GM21619 (cell line): ENCODE results near the gene MAN2C1.
A peak's percentile ranks its signal among the peaks of the same experiment; 100 is the strongest.
"Not testable (repeated sequence)": the region's sequence is repeated elsewhere in the genome, so short reads cannot be mapped to it uniquely, and the experiment has no call there.

Source experiments
- ATAC-seq: cut with Tn5 transposase; IDR thresholded peaks from one replicate; pipeline ENCODE4 v1.9.1; 2021; ENCODE audit not compliant: unreplicated experiment

Gene MAN2C1

DNA sequence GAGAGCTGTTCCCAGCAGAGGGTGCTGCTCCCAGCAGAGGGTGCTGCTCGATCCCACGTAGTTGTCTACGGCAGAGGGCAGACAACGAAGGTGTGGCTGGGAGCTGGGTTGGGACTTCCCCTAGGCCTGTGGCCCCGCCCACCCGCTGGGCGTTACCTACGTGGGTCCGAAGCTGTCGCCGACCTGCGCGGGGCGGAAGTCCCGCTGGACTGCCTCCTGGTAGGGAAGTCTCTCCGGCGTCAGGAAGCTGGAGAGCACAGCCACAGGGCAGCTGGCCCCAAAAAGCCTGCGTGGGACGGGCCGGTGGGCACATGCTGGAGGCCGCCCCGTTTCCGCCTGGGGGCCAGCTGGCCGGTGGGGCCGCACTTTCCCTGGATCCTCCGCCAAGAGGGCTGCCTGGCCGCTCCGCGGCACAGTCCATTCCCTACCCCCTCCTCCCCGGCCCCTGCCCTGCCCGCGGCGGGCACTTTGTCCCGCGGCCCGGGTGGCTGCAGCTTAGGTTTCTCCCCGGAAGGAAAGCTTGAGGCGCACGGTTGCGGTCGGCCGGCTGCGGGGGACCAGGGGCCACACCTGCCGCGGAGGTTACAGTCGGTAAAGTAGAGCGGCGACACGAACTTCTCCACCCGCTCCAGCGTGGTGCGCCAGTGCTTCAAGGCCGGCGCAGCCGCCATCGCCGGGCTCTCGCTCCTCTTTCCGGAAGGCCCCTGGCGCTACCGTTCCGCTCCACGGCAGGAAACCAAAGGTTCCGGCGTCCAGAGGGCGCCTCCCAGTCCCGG lies at the start of gene MAN2C1:
Gene MAN2C1 (minus strand): TSS at position 695 of the 776 bp plus-strand sequence. CDS start 24 bp downstream, at position 671.
- ATAC-seq = peak; percentile 81

DNA sequence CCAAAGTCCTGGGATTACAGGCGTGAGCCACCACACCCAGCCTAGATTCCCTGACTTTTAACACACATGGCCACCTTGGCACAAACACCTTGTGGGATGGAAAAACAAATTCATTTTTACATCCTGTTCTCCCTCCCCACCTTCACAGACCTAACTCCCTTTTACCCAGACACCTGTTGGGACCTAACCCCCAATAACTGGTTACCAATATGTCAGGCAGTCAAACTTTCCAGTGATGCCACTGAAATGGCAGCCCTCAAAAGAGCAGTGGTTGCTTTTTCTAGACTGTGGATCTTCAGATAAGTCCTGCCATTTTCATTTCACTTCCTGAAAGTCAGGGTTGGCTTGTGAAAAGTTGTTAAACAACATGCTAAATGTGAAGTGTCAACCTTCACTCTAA lies 48.2 kb upstream of the MAN2C1 start:
- ATAC-seq = no peak

DNA sequence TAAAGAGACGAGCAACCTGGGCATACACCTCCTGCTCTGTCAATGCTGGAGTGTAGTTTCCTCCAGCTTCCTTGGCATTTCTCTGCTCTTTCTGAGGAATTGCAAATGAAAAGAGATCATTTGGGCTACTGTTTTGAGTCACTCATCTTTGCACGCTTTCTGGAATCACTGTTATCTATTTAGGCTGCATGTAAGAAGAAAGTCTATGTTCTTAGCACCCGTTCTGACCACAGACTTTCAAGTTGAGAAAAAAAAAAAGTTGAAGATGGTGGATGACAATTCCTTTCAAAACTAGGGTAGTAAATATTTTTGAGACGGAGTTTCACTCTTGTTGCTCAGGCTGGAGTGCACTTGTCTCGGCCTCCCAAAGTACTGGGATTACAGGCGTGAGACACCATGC lies 41.8 kb upstream of the MAN2C1 start:
- no peak for ATAC-seq

DNA sequence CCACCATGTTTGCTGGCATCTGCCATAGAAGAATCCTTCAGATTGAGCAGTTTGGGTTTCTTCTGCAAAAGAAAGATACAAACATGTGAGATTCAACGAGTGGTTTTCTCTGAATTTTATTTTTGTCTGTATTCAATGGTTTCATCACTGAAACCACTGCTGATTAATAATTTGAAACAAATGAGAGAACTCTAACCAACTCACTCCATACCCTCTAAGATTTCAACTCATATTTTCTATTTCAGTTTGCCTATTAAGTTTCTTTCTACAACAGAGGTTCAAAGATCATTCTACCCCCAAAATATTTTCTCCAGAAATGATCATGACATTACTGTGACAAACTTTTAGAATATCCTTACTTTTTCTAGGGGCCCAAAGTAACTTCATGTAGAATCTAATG lies 38.7 kb upstream of the MAN2C1 start:
- no peak for ATAC-seq

DNA sequence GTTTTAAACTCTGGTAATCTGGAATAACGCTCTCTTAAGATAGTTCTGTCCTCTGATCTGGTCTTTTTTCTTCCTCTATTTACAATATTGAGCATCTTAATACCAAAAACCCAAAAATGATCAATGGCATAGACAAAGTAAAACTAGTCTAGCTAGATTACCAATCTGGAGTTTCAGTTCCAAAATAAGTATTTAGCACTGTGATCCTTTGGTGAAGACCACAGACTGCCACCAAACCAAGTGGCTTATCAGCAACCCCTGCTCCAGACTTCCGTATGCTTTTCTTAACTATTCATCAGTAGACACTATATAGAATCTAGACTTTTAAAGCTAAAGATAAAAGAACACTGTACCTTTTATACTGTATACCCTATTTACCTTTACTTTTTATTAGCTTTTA lies 35.5 kb upstream of the MAN2C1 start:
- ATAC-seq = no peak

DNA sequence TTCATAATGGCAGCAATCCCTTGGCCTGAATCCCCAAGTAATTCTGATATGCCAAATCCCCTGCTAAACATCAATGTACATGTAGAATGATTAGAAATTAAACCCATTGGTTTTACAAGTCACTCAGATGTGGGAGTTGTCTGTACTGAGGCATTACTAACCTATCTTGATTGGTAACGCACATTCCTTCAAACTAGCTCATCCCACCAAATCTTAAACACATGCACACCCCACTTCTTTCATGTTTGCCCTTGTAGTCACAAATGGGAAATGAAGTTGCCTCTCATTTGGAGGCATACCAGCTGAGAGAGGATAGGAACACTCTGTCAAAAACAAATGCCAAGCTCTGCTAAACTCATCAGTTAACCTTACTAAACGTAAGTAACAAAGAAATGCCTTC lies 29.1 kb upstream of the MAN2C1 start:
- ATAC-seq = no peak

DNA sequence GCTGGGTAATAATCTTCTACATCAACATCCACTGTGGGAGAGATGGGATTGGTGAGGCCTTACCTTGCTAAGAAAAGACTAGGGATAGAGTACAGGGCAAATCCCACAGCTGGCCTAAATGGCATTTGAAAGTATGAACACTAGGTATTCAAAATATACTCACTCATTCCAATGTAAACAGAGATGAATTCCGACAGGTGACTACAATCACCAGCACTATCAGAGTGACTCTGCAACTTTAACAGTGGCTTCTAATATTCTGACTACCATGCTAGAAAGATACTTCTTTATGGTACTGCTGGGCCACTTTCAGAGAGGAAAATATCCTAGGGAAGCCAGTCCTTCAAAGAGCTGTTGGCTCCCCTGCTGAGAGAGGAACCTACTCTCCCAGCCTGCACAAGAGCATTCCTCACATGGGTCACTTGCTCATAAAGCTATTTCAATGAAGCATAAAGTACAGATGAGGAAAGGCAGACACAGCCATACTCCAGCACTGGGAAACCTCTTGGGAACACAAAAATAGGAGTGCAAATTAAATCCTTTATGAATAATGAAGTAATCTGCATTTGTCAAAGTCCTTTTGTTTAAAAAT lies 21.5 kb upstream of the MAN2C1 start:
- no peak for ATAC-seq

DNA sequence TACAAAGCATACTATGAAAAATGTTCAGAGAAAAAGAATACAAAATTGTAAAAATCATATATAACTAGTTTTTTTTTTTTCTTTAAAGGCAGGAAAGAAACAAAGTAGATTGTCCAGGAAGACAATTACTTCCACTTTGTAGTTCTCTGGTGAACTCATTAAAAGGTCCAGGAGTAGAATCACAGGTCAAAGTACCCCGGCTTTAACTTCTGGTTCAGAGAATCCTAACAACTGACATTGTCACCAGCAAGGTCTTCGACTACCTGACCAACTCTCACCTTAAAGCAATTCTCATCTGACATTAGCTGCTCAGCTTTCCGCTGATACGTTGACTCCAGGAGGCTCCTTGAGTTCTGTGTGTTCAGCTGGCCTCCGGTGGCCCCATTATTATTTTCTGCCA lies 15.6 kb upstream of the MAN2C1 start:
- not testable (repeated sequence) for ATAC-seq

DNA sequence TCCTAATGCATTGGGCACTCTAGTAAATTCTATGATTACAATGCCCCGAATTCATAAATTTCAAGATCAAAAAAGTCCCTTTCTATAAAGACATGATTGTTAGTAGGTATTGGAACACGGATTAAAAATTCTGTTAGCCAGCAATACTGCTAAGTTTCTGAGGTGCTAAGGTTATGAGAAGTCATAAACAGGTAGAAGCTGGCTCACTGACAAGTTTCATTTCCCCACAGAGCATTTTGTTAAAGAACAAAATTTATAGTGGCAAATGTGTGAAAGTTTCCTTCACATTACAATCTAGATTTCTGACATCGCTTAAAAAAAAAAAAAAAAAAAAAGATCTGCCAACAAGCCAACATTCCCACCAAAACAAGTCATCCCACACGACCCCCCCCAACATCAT lies 12.4 kb upstream of the MAN2C1 start:
- ATAC-seq = no peak

DNA sequence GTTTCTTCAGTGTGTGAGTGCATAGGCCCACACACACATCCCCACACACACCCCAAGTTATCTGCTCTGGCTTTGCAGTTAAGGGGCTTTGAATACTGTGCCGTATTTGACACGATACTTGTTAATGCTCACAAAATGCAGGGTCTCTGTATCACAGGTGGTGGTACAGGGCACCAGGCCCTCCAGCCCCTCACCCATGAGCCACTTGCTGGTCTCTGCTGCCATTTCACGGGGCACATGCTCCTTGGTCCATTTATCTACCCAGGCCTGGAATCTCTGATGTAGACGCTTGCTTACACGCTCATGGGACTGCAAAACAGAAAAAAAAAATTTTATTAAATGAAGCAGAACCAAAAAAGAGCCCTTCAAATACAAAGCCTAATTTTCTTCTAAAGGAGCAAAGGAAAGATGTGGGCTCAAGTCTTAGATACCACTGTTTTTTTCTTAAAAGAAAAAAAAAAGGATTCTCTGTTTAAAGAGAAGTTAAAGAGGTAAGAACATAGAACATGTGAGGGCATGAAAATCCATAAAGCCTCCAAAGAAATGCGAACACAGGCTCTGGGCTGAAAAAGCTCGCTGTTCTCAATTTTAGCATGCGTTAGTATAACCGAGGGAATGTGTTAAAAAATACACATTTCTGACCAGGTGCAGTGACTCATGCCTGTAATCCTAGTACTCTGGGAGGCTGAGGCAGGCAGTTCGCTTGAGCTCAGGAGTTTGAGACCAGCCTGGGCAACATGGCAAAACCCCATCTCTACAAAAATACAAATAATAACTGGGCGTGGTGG lies 3.7 kb upstream of the MAN2C1 start:
- ATAC-seq = no peak

DNA sequence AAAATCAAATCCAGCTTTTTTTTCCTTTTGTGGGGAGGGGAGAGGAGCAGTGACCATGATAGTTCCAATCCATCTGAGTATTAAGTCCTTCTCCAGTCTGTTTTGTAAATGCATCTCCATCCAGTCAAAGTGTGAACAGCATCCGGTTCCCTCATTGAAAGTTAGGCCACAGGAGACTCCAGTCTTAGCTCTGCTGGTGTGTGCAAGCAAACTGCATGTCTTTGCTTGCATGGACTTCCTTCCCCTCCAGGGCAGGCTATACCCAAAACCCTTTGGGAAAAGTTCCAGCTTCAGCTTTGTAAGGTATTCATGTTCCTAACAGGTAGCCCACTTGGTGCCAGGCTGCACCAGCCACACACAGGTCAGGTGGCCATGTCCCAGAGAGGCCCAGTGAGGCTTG lies 3.1 kb upstream of the MAN2C1 start:
- ATAC-seq = no peak

DNA sequence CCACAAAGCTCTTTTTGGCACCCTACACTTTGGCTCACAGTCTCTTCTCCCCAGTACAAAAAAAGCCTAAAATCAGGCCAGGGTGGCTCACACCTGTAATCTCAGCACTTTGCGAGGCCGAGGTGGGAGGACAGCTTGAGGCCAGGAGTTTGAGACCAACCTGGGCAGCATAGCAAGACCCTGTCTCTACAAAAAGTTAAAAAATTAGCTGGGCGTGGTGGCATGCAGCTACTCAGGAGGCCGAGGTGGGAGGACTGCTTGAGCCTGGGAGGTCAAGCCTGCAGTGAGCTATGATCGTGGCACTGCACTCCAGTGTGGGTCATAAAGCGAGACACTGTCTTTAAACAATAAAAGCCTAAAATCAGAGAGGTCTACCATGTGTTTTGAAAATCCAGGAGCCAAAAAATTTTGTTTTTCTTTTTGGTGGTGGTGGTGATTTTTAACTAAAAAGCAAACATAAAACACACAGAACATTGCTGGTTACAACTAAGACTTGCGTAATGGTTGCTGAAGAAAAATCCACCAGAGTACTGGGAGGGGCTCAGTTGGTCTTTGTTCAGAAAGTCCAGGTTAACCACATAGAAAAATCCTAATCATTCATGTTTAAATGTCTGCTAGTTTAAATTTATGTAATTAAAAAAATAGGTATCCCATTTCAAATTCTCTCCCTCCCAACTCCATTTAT lies 1.6 kb upstream of the MAN2C1 start:
- no peak for ATAC-seq

DNA sequence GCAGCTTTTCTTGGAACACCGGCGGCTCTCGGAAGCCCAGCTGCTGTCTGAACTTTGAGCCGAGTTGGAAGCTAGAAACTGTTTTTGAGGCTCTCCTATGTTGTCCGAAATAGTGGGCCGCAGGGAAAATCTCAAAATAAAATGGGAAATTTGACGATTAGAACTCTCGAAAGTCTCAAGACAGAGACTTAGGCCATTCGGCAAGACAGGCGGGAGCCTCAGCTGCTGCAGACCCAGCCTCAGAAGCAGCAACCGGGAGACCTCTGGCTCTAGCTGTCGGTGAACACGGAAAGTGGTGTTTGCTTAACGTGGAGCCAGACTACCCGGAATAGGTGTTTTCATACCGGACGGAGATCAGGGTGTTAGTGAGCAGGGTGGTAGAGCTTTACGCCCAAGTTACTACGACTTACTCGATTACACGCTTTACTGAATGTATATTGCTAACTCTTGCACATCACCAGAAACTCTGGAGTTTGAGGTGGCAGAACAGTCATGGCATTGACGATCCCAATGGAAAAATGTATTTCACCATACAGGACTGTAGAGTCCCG lies 357 bp upstream of the MAN2C1 start:
- no peak for ATAC-seq

DNA sequence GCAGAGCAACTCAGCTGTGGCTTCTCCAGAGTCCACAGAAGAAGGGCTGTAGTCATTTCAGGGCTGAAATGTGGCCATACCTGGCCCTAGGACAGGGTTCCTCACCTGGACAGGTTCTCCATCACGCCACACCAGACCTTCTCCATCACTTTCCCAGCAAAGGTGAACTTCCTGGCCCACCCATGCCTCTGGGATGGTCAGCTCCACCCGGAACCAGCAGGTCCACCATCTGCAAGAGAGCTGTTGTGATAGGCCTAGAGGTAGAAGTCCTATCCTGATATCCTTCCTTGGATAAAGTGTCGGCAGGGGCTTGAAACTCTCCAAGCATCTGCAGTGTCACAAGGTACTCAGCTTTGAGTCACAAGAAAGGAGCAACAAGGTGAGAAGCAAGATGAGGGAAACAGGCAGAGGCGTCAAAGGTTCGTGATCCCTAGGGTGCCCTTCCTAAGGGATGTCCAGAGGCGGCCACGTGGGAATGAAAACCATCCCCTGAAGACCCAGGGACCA lies 948 bp downstream of the MAN2C1 start:
- ATAC-seq = no peak

DNA sequence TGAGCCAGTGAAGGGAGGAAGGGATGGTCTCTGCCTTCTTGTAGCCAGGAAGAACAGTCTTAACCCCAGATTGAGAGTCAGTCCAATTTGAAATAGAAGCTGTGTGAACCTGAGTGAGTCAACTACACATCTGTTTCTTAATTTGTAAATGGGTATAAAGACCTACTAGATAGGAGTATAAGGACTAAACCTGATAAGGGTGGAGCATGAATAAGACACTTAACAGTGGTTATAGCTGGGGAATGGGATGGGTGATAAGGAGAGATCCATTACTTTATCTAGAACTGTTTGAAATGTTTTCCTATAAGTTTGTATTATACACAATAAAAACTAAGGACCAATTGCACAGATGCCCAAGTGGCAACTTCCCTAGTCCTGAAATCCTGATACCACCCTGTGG lies 1.4 kb downstream of the MAN2C1 start:
- ATAC-seq = no peak

DNA sequence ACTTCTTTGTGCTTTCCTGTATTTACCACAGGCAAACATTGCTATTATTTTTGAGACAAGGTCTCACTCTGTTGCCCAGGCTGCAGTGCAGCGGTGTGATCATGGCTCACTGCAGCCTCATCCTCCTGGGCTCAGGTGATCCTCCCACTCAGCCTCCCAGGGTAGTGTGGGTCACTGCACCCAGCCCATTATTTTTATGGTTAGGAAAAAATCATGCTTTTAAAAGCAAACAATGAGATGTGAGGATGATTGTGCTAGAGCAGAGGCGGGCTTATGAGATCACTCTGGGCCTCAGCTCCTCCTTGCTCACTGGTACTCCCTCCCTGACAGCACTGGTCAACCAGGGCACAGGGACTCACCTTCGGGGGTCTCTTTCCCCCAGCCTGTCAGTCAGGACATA lies 2.2 kb downstream of the MAN2C1 start:
- no peak for ATAC-seq

DNA sequence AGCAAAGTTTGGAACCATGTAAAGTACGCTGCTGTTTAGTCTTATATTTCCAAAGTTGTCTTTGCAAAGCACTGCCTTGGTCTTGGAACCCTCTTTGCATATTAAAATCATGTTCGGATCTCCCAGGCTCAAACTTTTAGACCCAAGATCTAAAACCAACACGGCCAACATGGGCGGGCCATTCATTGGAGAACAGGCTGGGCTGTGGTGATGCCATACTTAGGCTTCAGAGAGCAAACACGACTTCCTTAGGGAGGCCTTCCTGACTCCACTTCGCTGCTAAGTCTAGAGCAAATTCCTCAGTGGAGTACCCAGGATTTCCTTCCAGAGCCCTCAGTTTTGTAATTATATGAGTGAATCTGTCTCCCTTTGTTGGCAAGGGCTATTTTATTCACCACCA lies 3.5 kb downstream of the MAN2C1 start:
- ATAC-seq = no peak

DNA sequence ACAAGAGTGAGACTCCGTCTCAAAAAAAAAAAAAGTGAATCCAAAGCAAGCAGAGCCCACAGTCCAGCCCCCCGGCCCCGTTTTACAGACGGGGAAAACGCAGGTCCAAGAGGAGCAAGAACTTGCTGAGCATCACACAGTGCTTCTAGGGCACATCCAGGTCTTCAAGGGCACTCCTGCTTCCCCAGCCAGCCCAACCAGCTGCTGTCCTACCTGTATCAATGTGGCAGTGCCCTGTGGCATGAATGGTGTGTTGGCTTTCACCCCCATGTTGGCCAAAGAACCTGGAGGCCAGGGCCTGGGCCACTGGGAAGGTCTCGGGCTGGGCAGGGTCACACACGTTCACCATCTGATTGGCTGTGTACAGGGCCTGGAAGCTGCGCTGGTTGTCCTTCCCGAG lies 4.6 kb downstream of the MAN2C1 start:
- no peak for ATAC-seq

DNA sequence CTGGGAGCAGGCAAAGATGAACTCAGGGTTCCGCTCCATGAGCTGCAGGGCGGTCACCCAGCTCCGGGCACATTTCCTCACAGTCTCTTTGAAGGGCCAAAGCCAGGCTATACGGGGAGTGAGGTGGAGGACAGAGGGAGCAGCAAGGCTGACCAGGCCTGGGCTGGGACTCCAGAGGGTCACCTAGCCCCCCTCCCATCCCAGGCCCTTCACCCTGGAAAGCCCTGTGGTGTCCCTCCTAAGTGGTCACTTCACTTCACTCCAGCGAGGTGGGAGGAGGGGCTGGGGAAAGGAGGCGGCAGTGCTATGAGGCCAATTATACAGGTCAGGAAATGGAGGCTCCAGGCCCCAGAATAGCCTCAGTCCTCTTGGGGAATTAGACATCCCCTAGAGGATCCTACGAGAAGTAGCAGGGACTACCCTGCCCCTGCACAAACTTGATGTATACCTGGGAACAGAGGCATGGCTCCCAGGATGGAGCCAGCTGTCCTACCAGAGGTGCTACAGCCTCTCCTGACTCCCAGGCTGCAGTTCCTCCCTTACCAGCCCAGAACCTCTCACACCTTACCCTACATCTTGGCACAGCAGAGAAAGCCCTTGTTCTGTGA lies 5.7 kb downstream of the MAN2C1 start:
- no peak for ATAC-seq

DNA sequence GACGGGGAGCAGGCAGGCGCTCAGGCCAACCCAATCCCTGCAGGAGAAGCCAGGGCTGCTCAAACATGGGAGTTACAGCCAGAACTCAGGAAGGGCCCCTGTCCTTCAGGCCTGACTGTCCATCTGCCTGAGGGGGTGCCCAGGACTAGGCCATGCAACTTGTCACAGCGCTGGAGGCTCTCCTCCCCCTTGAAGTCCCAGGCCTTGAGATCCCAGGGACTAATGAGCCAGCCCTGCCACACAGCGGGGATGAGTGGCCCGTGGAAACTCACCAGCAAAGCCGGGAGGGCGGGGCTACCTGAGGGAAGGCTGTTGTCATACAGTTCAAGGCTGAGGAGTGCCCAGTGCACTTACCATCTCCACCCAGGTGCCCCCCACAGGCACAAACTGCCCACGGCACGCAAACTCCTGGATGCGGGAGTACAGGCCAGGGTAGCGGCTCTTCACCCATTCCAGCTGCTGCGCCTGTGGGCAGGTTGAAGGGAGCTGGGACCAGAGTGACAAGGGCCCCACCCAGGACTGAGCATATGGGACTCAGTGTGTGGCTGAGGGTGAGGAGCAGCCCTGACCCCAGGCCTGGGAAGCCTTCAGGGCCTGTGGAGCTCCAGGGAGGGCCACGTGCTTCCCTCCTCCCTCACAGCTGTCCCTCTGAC lies 6.3 kb downstream of the MAN2C1 start:
- ATAC-seq = no peak
